ENCODE data around the gene CMPK1. TPM values are rescaled to one million over a fixed set of nuclear protein-coding genes. Genes with fewer than 3 reads are reported as not detected.
"Not testable (repeated sequence)": the region's sequence is repeated elsewhere in the genome, so short reads cannot be mapped to it uniquely, and the experiment has no call there.

The CMPK1 gene, protein sequence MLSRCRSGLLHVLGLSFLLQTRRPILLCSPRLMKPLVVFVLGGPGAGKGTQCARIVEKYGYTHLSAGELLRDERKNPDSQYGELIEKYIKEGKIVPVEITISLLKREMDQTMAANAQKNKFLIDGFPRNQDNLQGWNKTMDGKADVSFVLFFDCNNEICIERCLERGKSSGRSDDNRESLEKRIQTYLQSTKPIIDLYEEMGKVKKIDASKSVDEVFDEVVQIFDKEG
- 10 to 100 TPM; 77.5 to 94.4 TPM for total RNA-seq

DNA sequence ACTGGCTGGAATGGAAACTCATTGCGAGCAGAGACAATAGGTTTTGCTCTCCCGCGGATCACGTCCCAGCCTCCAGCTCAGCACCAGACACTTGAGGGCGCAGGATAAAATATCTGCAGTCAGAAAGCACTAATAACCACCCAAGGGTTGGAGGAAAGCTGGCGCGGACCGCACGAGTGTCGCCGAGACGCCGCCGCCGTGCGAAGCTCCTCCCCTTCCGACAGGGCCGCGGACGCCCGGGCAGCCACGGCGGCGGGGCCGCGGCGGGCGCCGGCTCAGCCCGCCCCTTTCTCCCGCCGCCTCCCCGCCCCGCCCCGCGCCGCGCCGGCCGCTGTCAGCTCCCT lies at the start of gene CMPK1:
Gene CMPK1, plus strand, starts transcription at position 213 of the 344 bp plus-strand sequence. CDS start 156 bp downstream, outside the sequence.
- no peaks in the 10 kb centered on the region for H3K36me3 Mint-ChIP-seq
- H3K4me1 Mint-ChIP-seq = peaks cover 17% of the 10 kb centered on the region
- CTCF ChIA-PET = interaction anchor here (0.8 to 1.6 kb wide), 7 partner anchors 9 to 149 kb away, joined by 3 to 8 read pairs (median 4); partner anchors contain the start of gene STIL
- peak; percentile 79 for ATAC-seq
- H3K4me3 Mint-ChIP-seq = no peak within 1 kb of the TSS
- no peaks in the 10 kb centered on the region for H3K9me3 Mint-ChIP-seq (ENCODE audit: low read depth)
- peak within 1 kb of the TSS; percentile 95 for H3K27ac Mint-ChIP-seq
- peak; percentile 85 for DNase-seq
- no peaks in the 10 kb centered on the region for H3K27me3 Mint-ChIP-seq

- CTCF ChIA-PET = interaction anchor here (1.2 kb wide), 1 partner anchor 26 kb away, joined by 3 read pairs; the partner anchor contains the start of gene STIL
- not testable (repeated sequence) for H3K27ac Mint-ChIP-seq; H3K4me3 Mint-ChIP-seq; H3K4me1 Mint-ChIP-seq; ATAC-seq; H3K9me3 Mint-ChIP-seq (ENCODE audit: low read depth); H3K27me3 Mint-ChIP-seq; DNase-seq
- H3K36me3 Mint-ChIP-seq = peaks cover 43% of the 10 kb centered on the region
These were observed 45.5 kb upstream of the CMPK1 start for GRCh38 chr1:47288116-47288515.

DNA sequence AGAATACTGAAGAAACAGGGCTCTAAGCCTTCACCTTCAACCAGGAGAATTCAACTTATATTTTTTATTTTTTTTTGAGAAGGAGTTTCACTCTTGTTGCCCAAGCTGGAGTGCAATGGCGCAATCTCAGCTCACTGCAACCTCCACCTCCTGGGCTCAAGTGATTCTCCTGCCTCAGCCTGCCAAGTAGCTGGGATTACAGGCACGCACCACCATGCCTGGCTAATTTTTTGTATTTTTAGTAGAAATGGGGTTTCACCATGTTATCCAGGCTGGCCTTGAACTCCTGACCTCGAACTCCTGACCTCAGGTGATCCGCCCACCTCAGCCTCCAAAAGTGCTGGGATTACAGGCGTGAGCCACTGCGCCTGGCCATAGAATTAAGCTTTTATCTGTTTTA lies 38.7 kb upstream of the CMPK1 start:
- peaks cover 37% of the 10 kb centered on the region for H3K36me3 Mint-ChIP-seq
- CTCF ChIA-PET = interaction anchor here (0.9 kb wide), 1 partner anchor 32 kb away, joined by 3 read pairs; no protein-coding TSS in a partner anchor
- not testable (repeated sequence) for H3K4me3 Mint-ChIP-seq; ATAC-seq; H3K9me3 Mint-ChIP-seq (ENCODE audit: low read depth); H3K4me1 Mint-ChIP-seq; DNase-seq; H3K27ac Mint-ChIP-seq; H3K27me3 Mint-ChIP-seq

- Mint-ChIP-seq H3K4me3 (no peak overlapping the region), H3K27me3 (no peaks in the 10 kb centered on the region), H3K4me1 (peaks cover 8% of the 10 kb centered on the region), H3K36me3 (peaks cover 36% of the 10 kb centered on the region), H3K27ac (no peak overlapping the region), H3K9me3 (ENCODE audit: low read depth) (no peaks in the 10 kb centered on the region)
- CTCF ChIA-PET = no interaction called here
- DNase-seq (no peak), ATAC-seq (no peak)
These were observed 38.0 kb upstream of the CMPK1 start for GRCh38 chr1:47295579-47295978.

DNA sequence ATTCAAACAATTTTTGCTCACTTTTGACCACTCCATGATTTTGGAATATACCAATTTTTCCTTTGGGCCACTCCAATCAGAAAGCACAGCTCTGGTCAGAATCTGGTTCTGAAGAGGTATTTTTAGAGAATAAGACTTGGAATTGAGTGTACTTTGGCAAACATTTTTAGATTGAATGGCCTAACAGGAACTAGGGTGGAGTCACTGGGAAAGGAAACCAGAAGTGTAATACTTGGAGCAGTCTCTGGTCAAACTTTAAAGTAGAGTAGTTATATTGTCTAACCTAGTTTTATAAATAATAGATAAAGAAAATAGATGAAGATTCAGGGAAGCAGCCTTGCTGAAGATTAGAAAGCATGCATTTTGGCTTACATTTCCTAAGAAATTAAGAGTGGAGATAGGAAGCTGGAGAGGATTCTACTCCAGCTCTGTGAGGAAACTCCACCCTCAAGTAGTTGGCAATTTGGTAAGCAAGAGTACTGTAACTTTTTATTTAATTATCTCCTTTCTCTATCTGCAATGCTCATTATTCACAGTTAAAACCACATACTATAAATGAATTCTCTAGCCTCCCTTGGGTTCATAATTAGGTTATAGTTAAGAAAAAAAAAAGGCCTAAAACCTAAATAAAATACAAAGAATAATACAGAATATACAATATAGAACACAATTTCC lies 35.4 kb upstream of the CMPK1 start:
- Mint-ChIP-seq H3K27me3 (no peaks in the 10 kb centered on the region), H3K36me3 (peaks cover 45% of the 10 kb centered on the region)

GRCh38 chr1:47302472-47302871 lies 31.1 kb upstream of the CMPK1 start:
- H3K4me1 Mint-ChIP-seq = peaks cover 12% of the 10 kb centered on the region
- ATAC-seq (no peak), DNase-seq (no peak)
- no peaks in the 10 kb centered on the region for H3K9me3 Mint-ChIP-seq (ENCODE audit: low read depth)
- H3K4me3 Mint-ChIP-seq = no peak overlapping the region
- peaks cover 61% of the 10 kb centered on the region for H3K36me3 Mint-ChIP-seq
- H3K27ac Mint-ChIP-seq = no peak overlapping the region
- CTCF ChIA-PET = interaction anchor here (0.8 kb wide), 1 partner anchor 10 kb away, joined by 5 read pairs; no protein-coding TSS in a partner anchor
- no peaks in the 10 kb centered on the region for H3K27me3 Mint-ChIP-seq

More for the DNA sequence above, 35.4 kb upstream of the CMPK1 start:
- no peak for DNase-seq
- peaks cover 7% of the 10 kb centered on the region for H3K4me1 Mint-ChIP-seq
- H3K9me3 Mint-ChIP-seq (ENCODE audit: low read depth) = no peaks in the 10 kb centered on the region
- no peak overlapping the region for H3K27ac Mint-ChIP-seq
- H3K4me3 Mint-ChIP-seq = no peak overlapping the region
- CTCF ChIA-PET = interaction anchor here (1.4 kb wide), 1 partner anchor 36 kb away, joined by 3 read pairs; no protein-coding TSS in a partner anchor
- ATAC-seq = no peak

- ATAC-seq (no peak), DNase-seq (no peak)
- H3K4me1 Mint-ChIP-seq = peaks cover 40% of the 10 kb centered on the region
- H3K4me3 Mint-ChIP-seq = no peak overlapping the region
- CTCF ChIA-PET = no interaction called here
- no peak overlapping the region for H3K27ac Mint-ChIP-seq
- no peaks in the 10 kb centered on the region for H3K27me3 Mint-ChIP-seq
- H3K36me3 Mint-ChIP-seq = peaks cover 46% of the 10 kb centered on the region
- H3K9me3 Mint-ChIP-seq (ENCODE audit: low read depth) = no peaks in the 10 kb centered on the region
These were observed 24.2 kb upstream of the CMPK1 start for GRCh38 chr1:47309427-47309826.

- Mint-ChIP-seq H3K27me3 (no peaks in the 10 kb centered on the region), H3K4me1 (peaks cover 31% of the 10 kb centered on the region), H3K36me3 (peaks cover 23% of the 10 kb centered on the region), H3K4me3 (peak within 1 kb of the TSS; percentile 95), H3K27ac (peak within 1 kb of the TSS; percentile 94), H3K9me3 (ENCODE audit: low read depth) (no peaks in the 10 kb centered on the region)
- DNase-seq (peak; percentile 99), ATAC-seq (peak; percentile 97)
- CTCF ChIA-PET = interaction anchor here (0.7 to 1.9 kb wide), 9 partner anchors 10 to 636 kb away, joined by 3 to 11 read pairs (median 3); partner anchors contain the start of genes CMPK1 and FOXD2
These were observed 19.5 kb upstream of the CMPK1 start, which contains the start of gene STIL for GRCh38 chr1:47313915-47314664. Gene STIL (minus strand): TSS chr1:47314147. CDS start chr1:47310319, 3,828 bp downstream.

DNA sequence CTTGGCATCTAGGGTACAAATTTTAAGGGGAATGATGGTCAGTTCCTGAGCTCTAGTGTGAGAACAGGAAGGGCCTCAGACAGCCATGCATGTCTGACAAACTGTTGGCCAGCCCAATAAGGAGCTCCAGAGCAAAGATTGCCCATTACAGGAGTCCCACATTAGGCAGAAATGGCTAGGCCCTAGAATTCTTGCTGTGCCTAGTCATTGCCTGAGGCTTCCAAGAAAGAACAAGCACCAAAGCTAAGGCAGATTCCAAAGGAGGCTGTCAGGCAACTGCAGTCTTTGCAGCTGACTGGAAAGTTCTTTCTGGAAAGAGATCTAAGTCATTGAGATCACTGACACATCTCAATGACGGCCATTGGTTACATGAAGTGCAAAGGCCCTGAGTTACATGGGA lies 15.7 kb upstream of the CMPK1 start:
- H3K27ac Mint-ChIP-seq = no peak overlapping the region
- ATAC-seq (no peak), DNase-seq (no peak)
- H3K27me3 Mint-ChIP-seq = no peaks in the 10 kb centered on the region
- H3K36me3 Mint-ChIP-seq = peaks cover 5% of the 10 kb centered on the region
- no peak overlapping the region for H3K4me3 Mint-ChIP-seq
- CTCF ChIA-PET = interaction anchor here (0.8 to 1.9 kb wide), 2 partner anchors 16 to 120 kb away, joined by 4 to 5 read pairs; partner anchors contain the start of genes CMPK1 and FOXD2
- H3K9me3 Mint-ChIP-seq (ENCODE audit: low read depth) = no peaks in the 10 kb centered on the region
- peaks cover 7% of the 10 kb centered on the region for H3K4me1 Mint-ChIP-seq

DNA sequence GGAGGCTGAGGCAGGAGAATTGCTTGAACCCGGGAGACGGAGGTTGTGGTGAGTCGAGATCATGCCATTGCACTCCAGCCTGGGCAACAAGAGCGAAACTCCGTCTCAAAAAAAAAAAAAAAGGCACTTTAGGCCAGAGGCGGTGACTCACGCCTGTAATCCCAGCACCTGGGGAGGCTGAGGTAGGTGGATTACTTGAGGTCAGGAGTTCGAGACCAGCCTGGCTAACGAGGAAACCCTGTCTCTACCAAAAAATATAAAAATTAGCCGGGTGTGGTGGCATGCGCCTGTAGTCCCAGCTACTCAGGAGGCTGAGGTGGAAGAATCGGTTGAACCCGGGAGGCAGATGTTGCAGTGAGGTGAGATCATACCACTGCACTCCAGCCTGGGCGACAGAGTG lies 13.6 kb upstream of the CMPK1 start:
- H3K27ac Mint-ChIP-seq; CTCF ChIA-PET; H3K4me3 Mint-ChIP-seq; H3K9me3 Mint-ChIP-seq (ENCODE audit: low read depth); DNase-seq; H3K27me3 Mint-ChIP-seq; H3K36me3 Mint-ChIP-seq; ATAC-seq; H3K4me1 Mint-ChIP-seq: not testable (repeated sequence)

DNA sequence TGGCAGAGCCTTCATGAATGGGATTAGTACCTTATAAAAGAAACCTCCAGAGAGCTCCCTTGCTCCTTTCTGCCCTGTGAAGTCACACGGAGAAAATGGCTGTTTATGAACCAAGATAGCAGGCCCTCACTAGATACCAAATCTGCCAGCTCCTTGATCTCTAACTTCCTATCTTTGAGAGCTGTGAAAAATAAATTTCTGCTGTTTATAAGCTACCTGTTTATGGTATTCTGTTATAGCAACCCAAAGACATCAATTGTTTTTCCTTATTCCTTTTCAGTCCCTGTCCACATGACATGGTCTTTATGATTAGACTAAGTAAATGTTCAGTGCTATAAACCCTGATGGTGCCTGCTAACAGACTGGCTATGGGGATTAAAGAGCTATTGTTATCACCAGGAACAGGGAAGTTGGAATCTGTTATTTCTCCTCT lies 10.0 kb upstream of the CMPK1 start:
- H3K4me1 Mint-ChIP-seq = no peaks in the 10 kb centered on the region
- H3K27me3 Mint-ChIP-seq = no peaks in the 10 kb centered on the region
- ATAC-seq (no peak), DNase-seq (no peak)
- H3K36me3 Mint-ChIP-seq = no peaks in the 10 kb centered on the region
- H3K27ac Mint-ChIP-seq = no peak overlapping the region
- CTCF ChIA-PET = interaction anchor here (1.0 to 2.4 kb wide), 3 partner anchors 10 to 131 kb away, joined by 4 to 8 read pairs (median 8); partner anchors contain the start of genes CMPK1 and STIL
- no peaks in the 10 kb centered on the region for H3K9me3 Mint-ChIP-seq (ENCODE audit: low read depth)
- no peak overlapping the region for H3K4me3 Mint-ChIP-seq

GRCh38 chr1:47324682-47325081 lies 8.9 kb upstream of the CMPK1 start:
- H3K27me3 Mint-ChIP-seq = no peaks in the 10 kb centered on the region
- ATAC-seq (no peak), DNase-seq (no peak)
- CTCF ChIA-PET = interaction anchor here (2.2 to 2.4 kb wide), 2 partner anchors 9 to 11 kb away, joined by 8 read pairs; partner anchors contain the start of genes CMPK1 and STIL
- no peak overlapping the region for H3K4me3 Mint-ChIP-seq
- H3K4me1 Mint-ChIP-seq = no peaks in the 10 kb centered on the region
- no peaks in the 10 kb centered on the region for H3K9me3 Mint-ChIP-seq (ENCODE audit: low read depth)
- H3K27ac Mint-ChIP-seq = no peak overlapping the region
- no peaks in the 10 kb centered on the region for H3K36me3 Mint-ChIP-seq

GRCh38 chr1:47325528-47325927 lies 8.1 kb upstream of the CMPK1 start:
- no peak overlapping the region for H3K27ac Mint-ChIP-seq
- CTCF ChIA-PET = interaction anchor here (2.2 kb wide), 1 partner anchor 8 kb away, joined by 8 read pairs; the partner anchor contains the start of gene CMPK1
- no peaks in the 10 kb centered on the region for H3K27me3 Mint-ChIP-seq
- no peak for ATAC-seq
- no peaks in the 10 kb centered on the region for H3K36me3 Mint-ChIP-seq
- H3K9me3 Mint-ChIP-seq (ENCODE audit: low read depth) = no peaks in the 10 kb centered on the region
- H3K4me1 Mint-ChIP-seq = no peaks in the 10 kb centered on the region
- no peak overlapping the region for H3K4me3 Mint-ChIP-seq
- no peak for DNase-seq

Measured in activated CD8-positive, alpha-beta memory T cell treated with anti-CD3 and anti-CD28 coated beads, Interleukin-2, amount 10 ng/mL, durations not matched to agents 7 days and 5 days (primary cell).